Loucy (cell line): ENCODE data around the gene EMC10.

Source experiments
- H2AFZ ChIP-seq: fragments of 200-600 bp; sonication (generic); 2 replicates; pipeline ENCODE4 v1.6.0; 2016; ENCODE audit warnings: antibody characterized with exemption, mild to moderate bottlenecking, low read length, moderate library complexity
- H3F3A ChIP-seq: fragments of 200-600 bp; 2 replicates; pipeline ENCODE4 v1.6.0; 2016; ENCODE audit warnings: antibody characterized with exemption, low read depth, mild to moderate bottlenecking
- H3K27me3 ChIP-seq: fragments of 200-600 bp; sonication (generic); 2 replicates; pipeline ENCODE4 v1.6.1; 2014; ENCODE audit warnings: low read length, mild to moderate bottlenecking; ENCODE audit not compliant: insufficient read depth, poor library complexity, severe bottlenecking
- H3K36me3 ChIP-seq: fragments of 200-600 bp; sonication (generic); 2 replicates; pipeline ENCODE4 v1.6.1; 2016; ENCODE audit warnings: low read length; ENCODE audit not compliant: insufficient read depth
- H3K4me1 ChIP-seq: fragments of 200-600 bp; sonication (generic); 2 replicates; pipeline ENCODE4 v1.5.1; 2014; ENCODE audit warnings: low read length, mild to moderate bottlenecking; ENCODE audit not compliant: insufficient read depth, poor library complexity, severe bottlenecking
- H3K4me2 ChIP-seq: fragments of 200-600 bp; sonication (generic); 2 replicates; pipeline ENCODE4 v1.6.0; 2014; ENCODE audit warnings: antibody characterized with exemption, low read length, low read depth, mild to moderate bottlenecking; ENCODE audit not compliant: poor library complexity, severe bottlenecking
- H3K4me3 ChIP-seq: fragments of 200-600 bp; sonication (generic); 2 replicates; pipeline ENCODE4 v1.5.1; 2014; ENCODE audit warnings: low read length, mild to moderate bottlenecking, mixed read lengths; ENCODE audit not compliant: poor library complexity, severe bottlenecking
- H3K79me2 ChIP-seq: fragments of 200-600 bp; sonication (generic); 2 replicates; pipeline ENCODE4 v1.6.1; 2014; ENCODE audit warnings: low read length; ENCODE audit not compliant: insufficient read depth
- H3K9ac ChIP-seq: fragments of 200-600 bp; sonication (generic); 2 replicates; pipeline ENCODE4 v1.6.0; 2014; ENCODE audit warnings: mild to moderate bottlenecking, low read depth, low read length, moderate library complexity; ENCODE audit not compliant: poor library complexity, severe bottlenecking
- H3K9me2 ChIP-seq: fragments of 200-600 bp; sonication (generic); replicated peaks from 2 replicates; pipeline ENCODE4 v1.6.1; 2016; ENCODE audit warnings: low read depth, low read length, mixed read lengths
- H3K9me3 ChIP-seq: fragments of 200-600 bp; sonication (generic); 2 replicates; pipeline ENCODE4 v1.6.1; 2014; ENCODE audit warnings: mild to moderate bottlenecking, antibody characterized with exemption, low read length, low read depth; ENCODE audit not compliant: insufficient read depth
- H4K20me1 ChIP-seq: fragments of 200-600 bp; sonication (generic); 2 replicates; pipeline ENCODE4 v1.6.0; 2014; ENCODE audit warnings: antibody characterized with exemption, low read length, mild to moderate bottlenecking; ENCODE audit not compliant: insufficient read depth, poor library complexity, severe bottlenecking
- CTCF ChIP-seq: fragments of 200-600 bp; sonication (generic); conservative IDR thresholded peaks from 2 replicates; pipeline ENCODE4 v1.5.1; 2014; ENCODE audit warnings: mild to moderate bottlenecking, antibody characterized with exemption, low read length
- EZH2phosphoT487 ChIP-seq: fragments of 200-600 bp; IDR thresholded peaks from 2 replicates; pipeline ENCODE4 v1.6.1; 2018; ENCODE audit warnings: antibody characterized with exemption, mild to moderate bottlenecking, moderate library complexity, borderline replicate concordance

Gene EMC10

GRCh38 chr19:50505856-50506611, 29.7 kb downstream of the EMC10 start:
- Histone ChIP-seq H2AFZ (no peak overlapping the region), H3K9me3 (no peaks in the 10 kb centered on the region), H3K36me3 (no peaks in the 10 kb centered on the region), H3K79me2 (no peaks in the 10 kb centered on the region), H3K4me1 (peaks cover 8% of the 10 kb centered on the region), H3K4me3 (no peak overlapping the region), H3K9ac (no peak overlapping the region), H3K4me2 (no peak overlapping the region), H3K27me3 (no peaks in the 10 kb centered on the region), H3K9me2 (no peaks in the 10 kb centered on the region), H3F3A (no peaks in the 10 kb centered on the region), H4K20me1 (no peaks in the 10 kb centered on the region)
- no peak for TF ChIP-seq EZH2phosphoT487
- no peak for TF ChIP-seq CTCF

- no peak for TF ChIP-seq EZH2phosphoT487
- no peak for TF ChIP-seq CTCF
- no peak overlapping the region for H3K4me3 ChIP-seq
- H3K9me2 ChIP-seq = no peaks in the 10 kb centered on the region
- no peak overlapping the region for H3K4me2 ChIP-seq
- no peaks in the 10 kb centered on the region for H4K20me1 ChIP-seq
- H3K79me2 ChIP-seq = no peaks in the 10 kb centered on the region
- no peaks in the 10 kb centered on the region for H3K9me3 ChIP-seq
- H2AFZ ChIP-seq = no peak overlapping the region
- no peaks in the 10 kb centered on the region for H3K36me3 ChIP-seq
- no peaks in the 10 kb centered on the region for H3K27me3 ChIP-seq
- H3F3A ChIP-seq = no peaks in the 10 kb centered on the region
- peaks cover 8% of the 10 kb centered on the region for H3K4me1 ChIP-seq
- no peak overlapping the region for H3K9ac ChIP-seq
Measured at GRCh38 chr19:50506700-50507099, 30.4 kb downstream of the EMC10 start.

- no peaks in the 10 kb centered on the region for H3K9me2 ChIP-seq
- H3K4me3 ChIP-seq = no peak overlapping the region
- H3K79me2 ChIP-seq = no peaks in the 10 kb centered on the region
- no peak overlapping the region for H3K9ac ChIP-seq
- no peak for TF ChIP-seq CTCF
- no peak for TF ChIP-seq EZH2phosphoT487
- H3K4me1 ChIP-seq = peaks cover 8% of the 10 kb centered on the region
- H4K20me1 ChIP-seq = no peaks in the 10 kb centered on the region
- H3K36me3 ChIP-seq = no peaks in the 10 kb centered on the region
- no peaks in the 10 kb centered on the region for H3F3A ChIP-seq
- no peaks in the 10 kb centered on the region for H3K9me3 ChIP-seq
- no peaks in the 10 kb centered on the region for H3K27me3 ChIP-seq
- H3K4me2 ChIP-seq = no peak overlapping the region
- H2AFZ ChIP-seq = no peak overlapping the region
Measured at GRCh38 chr19:50507376-50507775, 31.1 kb downstream of the EMC10 start.
